ENCODE data around the gene TBX2. TPM values are rescaled to one million over a fixed set of nuclear protein-coding genes. Genes with fewer than 3 reads are reported as not detected.
"Not testable (repeated sequence)": the region's sequence is repeated elsewhere in the genome, so short reads cannot be mapped to it uniquely, and the experiment has no call there.

Gene TBX2
- total RNA-seq, 2 experiments from 2014 or later = not detected

GRCh38 chr17:61420745-61421398, 21.2 kb downstream of the TBX2 start:
- no peak for ATAC-seq
- Mint-ChIP-seq H3K4me3 (no peak overlapping the region), H3K4me1 (no peaks in the 10 kb centered on the region), H3K9me3 (ENCODE audit: low read depth) (no peaks in the 10 kb centered on the region), H3K27me3 (peaks cover 57% of the 10 kb centered on the region), H3K27ac (no peak overlapping the region), H3K36me3 (no peaks in the 10 kb centered on the region)
- CTCF ChIA-PET = interaction anchor here (1.3 to 2.8 kb wide), 3 partner anchors 9 to 125 kb away, joined by 3 to 10 read pairs (median 3); no protein-coding TSS in a partner anchor
- no peak for DNase-seq

- DNase-seq (peak; percentile 26), ATAC-seq (no peak)
- no peak overlapping the region for H3K27ac Mint-ChIP-seq
- peaks cover 61% of the 10 kb centered on the region for H3K27me3 Mint-ChIP-seq
- no peaks in the 10 kb centered on the region for H3K4me1 Mint-ChIP-seq
- no peaks in the 10 kb centered on the region for H3K36me3 Mint-ChIP-seq
- H3K9me3 Mint-ChIP-seq (ENCODE audit: low read depth) = no peaks in the 10 kb centered on the region
- H3K4me3 Mint-ChIP-seq = no peak overlapping the region
- CTCF ChIA-PET = interaction anchor here (1.3 to 2.8 kb wide), 2 partner anchors 10 to 28 kb away, joined by 3 to 10 read pairs; no protein-coding TSS in a partner anchor
Measured at GRCh38 chr17:61421460-61421859, 21.8 kb downstream of the TBX2 start.

DNA sequence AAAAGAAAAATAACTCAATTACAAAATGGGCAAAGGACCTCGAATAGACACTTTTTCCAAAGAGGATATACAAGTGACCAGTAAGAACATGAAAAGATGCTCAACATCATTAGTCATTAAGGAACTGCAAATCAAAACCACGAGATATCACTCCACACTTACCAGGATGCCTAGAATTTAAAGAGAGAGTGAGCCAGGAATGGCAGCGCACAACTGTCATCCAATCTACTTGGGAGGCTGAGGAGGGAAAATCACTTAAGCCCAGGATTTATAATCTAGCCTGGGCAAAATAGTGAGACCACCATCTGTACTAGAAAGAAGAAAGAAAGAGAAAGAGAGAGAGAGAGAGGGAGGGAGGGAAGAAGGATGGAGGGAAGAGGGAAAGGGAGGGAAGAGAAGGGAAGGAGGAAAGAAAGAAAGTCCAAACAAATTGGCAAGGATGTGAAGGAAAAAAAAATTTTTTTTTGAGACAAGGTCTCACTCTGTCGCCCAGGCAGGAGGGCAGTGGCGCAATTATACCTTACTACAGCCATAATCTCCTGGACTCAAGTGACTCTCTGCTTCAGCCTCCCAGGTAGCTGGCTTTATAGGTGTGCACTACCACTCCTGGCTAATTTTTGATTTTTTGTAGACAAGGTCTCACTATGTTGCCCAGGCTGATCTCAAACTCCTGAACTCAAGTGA, 22.6 kb downstream of the TBX2 start:
- DNase-seq = peak; percentile 26
- no peak overlapping the region for H3K4me3 Mint-ChIP-seq
- no peak overlapping the region for H3K27ac Mint-ChIP-seq
- no peaks in the 10 kb centered on the region for H3K36me3 Mint-ChIP-seq
- no peaks in the 10 kb centered on the region for H3K4me1 Mint-ChIP-seq
- ATAC-seq = no peak
- H3K27me3 Mint-ChIP-seq = peaks cover 58% of the 10 kb centered on the region
- CTCF ChIA-PET = interaction anchor here (0.6 to 2.8 kb wide), 2 partner anchors 11 to 164 kb away, joined by 3 to 10 read pairs; no protein-coding TSS in a partner anchor
- no peaks in the 10 kb centered on the region for H3K9me3 Mint-ChIP-seq (ENCODE audit: low read depth)

GRCh38 chr17:61422869-61423268, 23.2 kb downstream of the TBX2 start:
- ATAC-seq = no peak
- no peaks in the 10 kb centered on the region for H3K4me1 Mint-ChIP-seq
- no peaks in the 10 kb centered on the region for H3K9me3 Mint-ChIP-seq (ENCODE audit: low read depth)
- peaks cover 62% of the 10 kb centered on the region for H3K27me3 Mint-ChIP-seq
- CTCF ChIA-PET = interaction anchor here (0.6 kb wide), 1 partner anchor 163 kb away, joined by 3 read pairs; no protein-coding TSS in a partner anchor
- H3K27ac Mint-ChIP-seq = no peak overlapping the region
- no peak overlapping the region for H3K4me3 Mint-ChIP-seq
- DNase-seq = no peak
- no peaks in the 10 kb centered on the region for H3K36me3 Mint-ChIP-seq

DNA sequence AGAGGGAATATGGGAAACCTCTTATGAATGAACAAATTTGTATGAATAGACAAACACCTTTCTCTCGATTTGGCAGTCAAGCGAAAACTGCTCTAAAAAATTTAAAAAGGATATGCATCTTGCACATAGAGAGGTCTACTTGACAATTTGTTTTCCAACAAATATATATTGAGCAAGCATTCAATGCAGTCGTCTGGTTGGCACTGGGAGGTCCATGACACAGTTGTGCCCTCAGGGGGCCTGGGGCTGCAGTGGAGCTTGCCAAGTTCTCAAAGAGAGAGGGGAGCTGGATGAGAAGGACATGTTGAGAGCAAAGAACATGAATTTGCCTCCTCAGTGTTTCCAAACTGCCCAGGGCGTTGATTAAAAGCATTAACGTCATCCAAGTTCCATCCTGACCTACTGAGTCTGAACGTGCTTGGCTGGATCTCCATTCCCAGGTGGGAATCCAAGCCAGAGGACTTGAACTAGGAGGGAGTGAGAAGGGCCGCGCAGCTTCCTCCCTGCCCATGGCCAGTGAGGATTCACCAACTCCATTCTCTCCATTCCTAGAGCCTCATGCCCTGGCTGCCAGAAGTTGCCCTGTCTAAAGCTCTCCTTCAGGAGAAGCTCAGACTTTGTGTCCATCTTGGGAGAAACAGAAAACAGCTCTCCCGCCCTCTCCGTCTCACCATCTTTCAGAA, 24.5 kb downstream of the TBX2 start:
- no peaks in the 10 kb centered on the region for H3K36me3 Mint-ChIP-seq
- no peaks in the 10 kb centered on the region for H3K9me3 Mint-ChIP-seq (ENCODE audit: low read depth)
- H3K27ac Mint-ChIP-seq = no peak overlapping the region
- DNase-seq = no peak
- no peak for ATAC-seq
- H3K27me3 Mint-ChIP-seq = peaks cover 55% of the 10 kb centered on the region
- H3K4me3 Mint-ChIP-seq = no peak overlapping the region
- no peaks in the 10 kb centered on the region for H3K4me1 Mint-ChIP-seq
- CTCF ChIA-PET = interaction anchor here (1.1 to 1.2 kb wide), 2 partner anchors 12 to 24 kb away, joined by 3 to 5 read pairs; no protein-coding TSS in a partner anchor

GRCh38 chr17:61425682-61426481, 26.2 kb downstream of the TBX2 start:
- no peak for DNase-seq
- no peak for ATAC-seq
- CTCF ChIA-PET = no interaction called here
- Mint-ChIP-seq H3K27ac (no peak overlapping the region), H3K36me3 (no peaks in the 10 kb centered on the region), H3K4me3 (no peak overlapping the region), H3K9me3 (ENCODE audit: low read depth) (no peaks in the 10 kb centered on the region), H3K4me1 (no peaks in the 10 kb centered on the region), H3K27me3 (peaks cover 47% of the 10 kb centered on the region)

DNA sequence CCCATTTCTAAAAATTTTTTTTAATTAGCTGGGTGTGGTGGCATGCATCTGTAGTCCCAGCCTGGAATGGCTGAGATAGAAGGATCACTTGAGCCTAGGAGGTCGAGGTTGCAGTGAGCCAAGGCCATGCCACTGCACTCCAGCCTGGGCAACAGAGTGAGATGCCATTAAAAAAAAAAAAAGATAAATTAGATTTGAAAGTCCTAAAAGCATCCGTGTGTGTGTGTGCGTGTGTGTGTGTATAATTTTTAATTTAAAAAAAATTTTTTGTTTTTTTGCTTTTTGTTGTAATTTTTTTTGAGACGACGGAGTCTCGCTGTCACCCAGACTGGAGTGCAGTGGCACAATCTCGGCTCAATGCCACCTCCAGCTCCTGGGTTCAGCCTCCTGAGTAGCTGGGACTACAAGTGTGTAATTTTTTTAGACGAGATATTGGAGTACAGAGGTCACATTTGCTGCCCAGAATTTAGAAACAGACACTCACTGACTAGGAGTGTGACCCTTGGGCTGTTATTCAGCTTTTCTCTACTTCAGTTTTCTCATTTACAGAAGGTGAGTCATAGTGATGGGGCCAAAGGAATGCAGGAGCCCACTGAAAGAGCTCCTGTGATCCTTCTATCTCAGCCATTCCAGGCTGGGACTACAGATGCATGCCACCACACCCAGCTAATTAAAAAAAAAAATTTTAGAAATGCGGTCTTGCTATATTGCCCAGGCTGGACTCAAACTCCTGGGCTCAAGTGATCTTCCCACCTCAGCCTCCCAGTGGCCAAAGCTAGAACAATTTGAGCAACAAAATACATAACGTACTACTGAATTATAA, 27.1 kb downstream of the TBX2 start:
- DNase-seq = no peak
- Mint-ChIP-seq H3K4me1 (no peaks in the 10 kb centered on the region), H3K27ac (no peak overlapping the region), H3K4me3 (no peak overlapping the region), H3K9me3 (ENCODE audit: low read depth) (no peaks in the 10 kb centered on the region), H3K27me3 (peaks cover 43% of the 10 kb centered on the region), H3K36me3 (no peaks in the 10 kb centered on the region)
- ATAC-seq = no peak
- CTCF ChIA-PET = interaction anchor here (2.6 kb wide), 1 partner anchor 14 kb away, joined by 12 read pairs; no protein-coding TSS in a partner anchor

DNA sequence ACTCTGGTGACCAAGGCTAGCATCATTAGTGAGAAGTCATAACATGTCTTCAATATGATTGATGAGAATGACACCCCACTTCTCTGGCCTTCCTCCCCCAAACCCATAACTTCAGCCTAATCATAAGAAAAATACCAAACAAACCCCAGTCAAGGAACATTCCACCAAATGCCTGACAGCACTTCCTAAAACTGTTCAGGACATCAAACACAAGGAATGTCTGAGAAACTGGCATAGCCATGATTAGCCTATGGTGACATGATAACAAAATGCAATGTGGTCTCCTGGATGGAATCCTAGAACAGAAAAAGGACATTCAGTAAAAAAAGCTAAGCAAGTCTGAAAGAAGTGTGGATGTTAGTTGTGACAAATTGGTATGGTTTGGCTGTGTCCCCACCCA, 27.9 kb downstream of the TBX2 start:
- H3K36me3 Mint-ChIP-seq = no peaks in the 10 kb centered on the region
- no peaks in the 10 kb centered on the region for H3K4me1 Mint-ChIP-seq
- no peak for ATAC-seq
- H3K27me3 Mint-ChIP-seq = peaks cover 38% of the 10 kb centered on the region
- peak; percentile 31 for DNase-seq
- H3K27ac Mint-ChIP-seq = no peak overlapping the region
- CTCF ChIA-PET = interaction anchor here (2.6 kb wide), 1 partner anchor 15 kb away, joined by 12 read pairs; no protein-coding TSS in a partner anchor
- no peak overlapping the region for H3K4me3 Mint-ChIP-seq
- H3K9me3 Mint-ChIP-seq (ENCODE audit: low read depth) = no peaks in the 10 kb centered on the region

- CTCF ChIA-PET = no interaction called here
- Mint-ChIP-seq H3K4me1 (no peaks in the 10 kb centered on the region), H3K27ac (no peak overlapping the region), H3K9me3 (ENCODE audit: low read depth) (no peaks in the 10 kb centered on the region), H3K4me3 (no peak overlapping the region), H3K27me3 (peaks cover 33% of the 10 kb centered on the region), H3K36me3 (no peaks in the 10 kb centered on the region)
- DNase-seq (no peak), ATAC-seq (no peak)
Measured at GRCh38 chr17:61429274-61429673, 29.6 kb downstream of the TBX2 start.

DNA sequence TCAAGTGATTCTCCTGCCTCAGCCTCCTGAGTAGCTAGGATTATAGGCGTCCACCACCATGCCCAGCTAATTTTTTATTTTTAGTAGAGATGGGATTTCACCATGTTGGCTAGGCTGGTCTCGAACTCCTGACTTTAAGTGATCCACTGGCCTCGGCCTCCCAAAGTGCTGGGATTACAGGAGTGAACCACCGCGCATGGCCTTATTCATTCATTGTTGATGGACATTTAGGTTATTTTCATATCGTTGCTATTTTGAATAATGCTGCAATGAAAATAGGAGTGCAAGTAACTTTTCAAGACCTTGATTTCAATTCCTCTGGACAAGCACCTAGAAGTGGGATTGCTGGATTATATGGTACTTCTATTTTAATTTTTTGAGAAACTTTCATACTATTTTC, 30.2 kb downstream of the TBX2 start:
- CTCF ChIA-PET; ATAC-seq; H3K36me3 Mint-ChIP-seq; H3K4me1 Mint-ChIP-seq; DNase-seq; H3K4me3 Mint-ChIP-seq; H3K9me3 Mint-ChIP-seq (ENCODE audit: low read depth); H3K27ac Mint-ChIP-seq: not testable (repeated sequence)
- peaks cover 39% of the 10 kb centered on the region for H3K27me3 Mint-ChIP-seq

GRCh38 chr17:61431594-61432311, 32.1 kb downstream of the TBX2 start:
- CTCF ChIA-PET = no interaction called here
- DNase-seq (no peak), ATAC-seq (no peak)
- Mint-ChIP-seq H3K36me3 (no peaks in the 10 kb centered on the region), H3K4me1 (no peaks in the 10 kb centered on the region), H3K4me3 (no peak overlapping the region), H3K9me3 (ENCODE audit: low read depth) (no peaks in the 10 kb centered on the region), H3K27ac (no peak overlapping the region), H3K27me3 (peaks cover 42% of the 10 kb centered on the region)

DNA sequence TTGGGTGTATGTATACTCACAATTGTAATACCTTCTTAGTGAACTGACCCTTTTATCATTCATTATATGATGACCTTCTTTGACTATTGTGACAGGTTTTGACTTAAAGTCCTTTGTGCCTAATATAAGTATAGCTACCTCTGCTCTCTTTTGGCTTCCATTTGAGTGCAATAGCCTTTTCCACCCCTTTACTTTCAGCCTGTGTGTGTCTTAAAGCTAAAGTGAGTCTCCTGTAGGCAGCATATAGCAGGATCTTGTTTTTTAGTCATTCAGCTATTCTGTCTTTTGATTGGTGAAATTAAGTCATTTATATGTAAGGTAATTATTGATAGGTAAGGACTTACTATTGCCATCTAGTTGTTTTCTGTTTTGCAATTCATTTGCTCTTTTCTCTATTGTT, 36.6 kb downstream of the TBX2 start:
- Mint-ChIP-seq H3K36me3 (no peaks in the 10 kb centered on the region), H3K27ac (no peak overlapping the region), H3K4me3 (no peak overlapping the region), H3K9me3 (ENCODE audit: low read depth) (peaks cover 7% of the 10 kb centered on the region), H3K4me1 (peaks cover 12% of the 10 kb centered on the region), H3K27me3 (peaks cover 51% of the 10 kb centered on the region)
- CTCF ChIA-PET = interaction anchor here (1.9 kb wide), 1 partner anchor 24 kb away, joined by 6 read pairs; no protein-coding TSS in a partner anchor
- ATAC-seq (no peak), DNase-seq (no peak)

Data from activated CD8-positive, alpha-beta memory T cell treated with anti-CD3 and anti-CD28 coated beads, Interleukin-2, amount 10 ng/mL, durations not matched to agents 7 days and 5 days (primary cell).